Brain pericyte (primary cell): ENCODE data around the gene STRN4.
"Not testable (repeated sequence)": the region's sequence is repeated elsewhere in the genome, so short reads cannot be mapped to it uniquely, and the experiment has no call there.

Source experiments
- DNase-seq: peaks from one replicate; pipeline ENCODE4 v3.0.0-alpha.2; 2012; ENCODE audit warnings: low read depth, low spot score

The STRN4 gene

GRCh38 chr19:46713781-46714443 is 32.3 kb downstream of the STRN4 start:
- DNase-seq: no peak

GRCh38 chr19:46712768-46713338 is 33.4 kb downstream of the STRN4 start:
- not testable (repeated sequence) for DNase-seq

- DNase-seq: no peak
Measured at GRCh38 chr19:46710687-46711086, 35.6 kb downstream of the STRN4 start.

GRCh38 chr19:46704379-46705076 is 41.7 kb downstream of the STRN4 start:
- no peak for DNase-seq

- no peak for DNase-seq
Measured at GRCh38 chr19:46700704-46701103, 45.5 kb downstream of the STRN4 start.

- DNase-seq: no peak
Measured at GRCh38 chr19:46698395-46699321, 47.6 kb downstream of the STRN4 start.

- no peak for DNase-seq
Measured at GRCh38 chr19:46697204-46697960, 48.9 kb downstream of the STRN4 start.

GRCh38 chr19:46696866-46697203 is 49.4 kb downstream of the STRN4 start:
- no peak for DNase-seq

- no peak for DNase-seq
Measured at GRCh38 chr19:46696052-46696451, 50.2 kb downstream of the STRN4 start.

GRCh38 chr19:46693760-46694159 is 52.5 kb downstream of the STRN4 start:
- no peak for DNase-seq

GRCh38 chr19:46692918-46693722 is 53.1 kb downstream of the STRN4 start:
- DNase-seq: no peak

GRCh38 chr19:46691948-46692347 is 54.3 kb downstream of the STRN4 start:
- DNase-seq: no peak

GRCh38 chr19:46691104-46691503 is 55.1 kb downstream of the STRN4 start:
- no peak for DNase-seq

GRCh38 chr19:46689358-46689757 is 56.9 kb downstream of the STRN4 start:
- DNase-seq: no peak

- DNase-seq: no peak
Measured at GRCh38 chr19:46687438-46688145, 58.7 kb downstream of the STRN4 start.

- DNase-seq: no peak
Measured at GRCh38 chr19:46685189-46685588, 61.1 kb downstream of the STRN4 start.

- DNase-seq: no peak
Measured at GRCh38 chr19:46678110-46678732, 68.0 kb downstream of the STRN4 start.

- no peak for DNase-seq
Measured at GRCh38 chr19:46674416-46675178, 71.7 kb downstream of the STRN4 start.

- no peak for DNase-seq
Measured at GRCh38 chr19:46670813-46671212, 75.4 kb downstream of the STRN4 start.
